ENCODE results near the gene SPINK6.

Gene SPINK6

GRCh38 chr5:148202531-148203203, at the start of gene SPINK6:
TSS of gene SPINK6 (plus strand) at chr5:148203042. CDS start at chr5:148203097, 55 bp downstream.
- DNase-seq, result no peak

GRCh38 chr5:148156609-148157008, 46.2 kb upstream of the SPINK6 start:
- no peak for DNase-seq

- no peak for DNase-seq
Observed at GRCh38 chr5:148162038-148162437, 40.8 kb upstream of the SPINK6 start.

GRCh38 chr5:148163345-148163744, 39.5 kb upstream of the SPINK6 start:
- DNase-seq, result no peak

GRCh38 chr5:148166550-148167283, 36.1 kb upstream of the SPINK6 start:
- DNase-seq, result no peak

GRCh38 chr5:148168246-148168645, 34.6 kb upstream of the SPINK6 start, which contains the start of gene SPINK14:
TSS of gene SPINK14 (plus strand) at chr5:148168546. CDS start at chr5:148169733, 1,187 bp downstream.
- DNase-seq, result no peak

GRCh38 chr5:148172377-148172776, 30.5 kb upstream of the SPINK6 start:
- no peak for DNase-seq

GRCh38 chr5:148176480-148176879, 26.4 kb upstream of the SPINK6 start:
- DNase-seq, result no peak

- no peak for DNase-seq
Observed at GRCh38 chr5:148177207-148177606, 25.6 kb upstream of the SPINK6 start.

GRCh38 chr5:148179234-148179824, 23.5 kb upstream of the SPINK6 start:
- DNase-seq, result peak; percentile 42

- DNase-seq, result no peak
Observed at GRCh38 chr5:148186248-148187003, 16.4 kb upstream of the SPINK6 start.

GRCh38 chr5:148191010-148191409, 11.8 kb upstream of the SPINK6 start:
- no peak for DNase-seq

GRCh38 chr5:148193202-148193601, 9.6 kb upstream of the SPINK6 start:
- DNase-seq, result no peak

GRCh38 chr5:148201151-148201550, 1.7 kb upstream of the SPINK6 start:
- no peak for DNase-seq

GRCh38 chr5:148205044-148205806, 2.4 kb downstream of the SPINK6 start:
- no peak for DNase-seq

- DNase-seq, result no peak
Observed at GRCh38 chr5:148205865-148206264, 3.0 kb downstream of the SPINK6 start.

GRCh38 chr5:148206620-148207019, 3.8 kb downstream of the SPINK6 start:
- no peak for DNase-seq

GRCh38 chr5:148208226-148208625, 5.4 kb downstream of the SPINK6 start:
- no peak for DNase-seq

GRCh38 chr5:148209151-148209770, 6.4 kb downstream of the SPINK6 start:
- peak; percentile 26 for DNase-seq

GRCh38 chr5:148214665-148215185, 11.9 kb downstream of the SPINK6 start:
- no peak for DNase-seq

- no peak for DNase-seq
Observed at GRCh38 chr5:148221508-148221907, 18.7 kb downstream of the SPINK6 start.

Data from NCI-H146 (cell line).